ENCODE data around the gene NPIPB2. TPM values are rescaled to one million over a fixed set of nuclear protein-coding genes. Genes with fewer than 3 reads are reported as not detected.

The NPIPB2 gene
- total RNA-seq, 4 donors from 2014 or later, result 8.7 to 92.3 (median 25.2) TPM

DNA sequence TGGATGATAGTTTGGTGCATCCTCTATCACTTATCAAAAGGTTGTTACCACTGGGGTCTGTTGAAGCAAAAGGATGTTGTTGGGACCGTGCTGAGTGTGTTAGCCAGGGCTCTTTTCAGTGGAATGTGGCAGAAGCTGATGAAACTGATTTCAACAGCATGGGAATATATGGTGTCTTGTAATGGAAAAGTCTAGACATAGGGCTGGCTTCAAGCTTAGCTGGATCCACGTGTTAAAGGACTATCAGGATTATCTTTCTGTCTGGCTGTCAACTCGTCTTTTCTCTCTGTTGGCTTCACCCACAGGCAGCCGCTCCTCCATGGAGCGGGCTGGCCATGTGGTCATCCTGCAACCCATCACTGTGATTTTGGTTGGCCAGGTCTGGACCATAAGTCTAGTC lies 43.4 kb upstream of the NPIPB2 start:
- Histone ChIP-seq H3K4me3 (no peak overlapping the region), H3K27me3 (no peaks in the 10 kb centered on the region), H3K9me3 (no peaks in the 10 kb centered on the region), H3K27ac (no peak overlapping the region), H3K4me1 (no peaks in the 10 kb centered on the region), H3K36me3 (no peaks in the 10 kb centered on the region)
- 79 to 81% methylated on average over 2 to 4 of the region's 5 CpGs for WGBS, 2 donors (ENCODE audit: low coverage in 1 of 2)
- in situ Hi-C loops (cut with MboI; ENCODE audit: low pct_ligation_motif_present in 1 of 4, low pct_unique_long_range_greater_than_20kb in 1 of 4, low sequenced_read_pairs in 3 of 4) (no loop called here), intact Hi-C loops (cut with DNase I; ENCODE audit: low total_unique reads) (no loop called here)
- no peak for DNase-seq
- no peak for TF ChIP-seq POLR2A (IDR thresholded peaks at IDR 0.05)
- TF ChIP-seq POLR2AphosphoS5 (IDR thresholded peaks at IDR 0.05), result no peak
- no peak for TF ChIP-seq EP300 (IDR thresholded peaks at IDR 0.05; ENCODE audit: low read depth)
- TF ChIP-seq, protein P1, sequence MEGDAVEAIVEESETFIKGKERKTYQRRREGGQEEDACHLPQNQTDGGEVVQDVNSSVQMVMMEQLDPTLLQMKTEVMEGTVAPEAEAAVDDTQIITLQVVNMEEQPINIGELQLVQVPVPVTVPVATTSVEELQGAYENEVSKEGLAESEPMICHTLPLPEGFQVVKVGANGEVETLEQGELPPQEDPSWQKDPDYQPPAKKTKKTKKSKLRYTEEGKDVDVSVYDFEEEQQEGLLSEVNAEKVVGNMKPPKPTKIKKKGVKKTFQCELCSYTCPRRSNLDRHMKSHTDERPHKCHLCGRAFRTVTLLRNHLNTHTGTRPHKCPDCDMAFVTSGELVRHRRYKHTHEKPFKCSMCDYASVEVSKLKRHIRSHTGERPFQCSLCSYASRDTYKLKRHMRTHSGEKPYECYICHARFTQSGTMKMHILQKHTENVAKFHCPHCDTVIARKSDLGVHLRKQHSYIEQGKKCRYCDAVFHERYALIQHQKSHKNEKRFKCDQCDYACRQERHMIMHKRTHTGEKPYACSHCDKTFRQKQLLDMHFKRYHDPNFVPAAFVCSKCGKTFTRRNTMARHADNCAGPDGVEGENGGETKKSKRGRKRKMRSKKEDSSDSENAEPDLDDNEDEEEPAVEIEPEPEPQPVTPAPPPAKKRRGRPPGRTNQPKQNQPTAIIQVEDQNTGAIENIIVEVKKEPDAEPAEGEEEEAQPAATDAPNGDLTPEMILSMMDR (IDR thresholded peaks at IDR 0.05), result no peak

DNA sequence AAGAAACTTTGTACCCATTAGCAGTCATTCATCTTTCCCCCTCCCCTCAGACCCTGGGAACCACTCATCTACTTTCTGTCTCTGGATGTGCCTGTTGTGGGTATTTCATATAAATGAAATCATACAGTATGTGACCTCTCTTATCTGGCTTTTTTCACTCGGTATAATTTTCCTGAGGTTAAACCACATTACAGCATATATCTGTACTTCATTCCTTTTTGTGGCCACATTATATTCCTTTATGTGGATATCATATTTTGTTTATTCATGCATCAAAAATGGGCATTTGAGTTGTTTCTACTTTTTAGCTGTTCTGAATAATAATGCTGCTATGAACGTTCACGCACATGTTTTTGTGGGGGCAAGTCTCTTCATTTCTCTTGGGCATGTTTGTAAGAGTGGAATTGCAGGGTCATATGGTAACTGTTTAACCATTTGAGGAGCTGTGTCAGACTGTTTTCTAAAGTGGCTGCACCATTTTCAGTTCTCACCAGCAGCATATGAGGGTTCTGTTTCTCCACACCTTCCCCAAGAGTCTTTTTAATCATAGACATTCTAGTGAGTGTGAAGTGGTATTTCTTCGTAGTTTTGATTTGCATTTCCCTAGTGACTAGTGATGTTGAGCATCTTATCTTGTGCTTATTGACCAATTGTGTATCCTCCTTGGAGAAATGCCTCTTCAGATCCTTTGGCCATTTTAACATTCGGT lies 38.4 kb upstream of the NPIPB2 start:
- H3K27ac ChIP-seq, result no peak overlapping the region
- no peak for DNase-seq
- H3K4me1 ChIP-seq, result peaks cover 0 to 28% (median 21%) of the 10 kb centered on the region in 4 donors
- 75 to 79% methylated on average over 5 of the region's 5 CpGs for WGBS, 2 donors (ENCODE audit: low coverage in 1 of 2)
- no peak overlapping the region for H3K4me3 ChIP-seq
- in situ Hi-C loops (cut with MboI; ENCODE audit: low pct_ligation_motif_present in 1 of 4, low pct_unique_long_range_greater_than_20kb in 1 of 4, low sequenced_read_pairs in 3 of 4) (no loop called here), intact Hi-C loops (cut with DNase I; ENCODE audit: low total_unique reads) (no loop called here)
- H3K9me3 ChIP-seq, result no peaks in the 10 kb centered on the region
- no peak for TF ChIP-seq EP300 (IDR thresholded peaks at IDR 0.05; ENCODE audit: low read depth)
- TF ChIP-seq POLR2A (IDR thresholded peaks at IDR 0.05), result no peak
- TF ChIP-seq POLR2AphosphoS5 (IDR thresholded peaks at IDR 0.05), result no peak
- TF ChIP-seq, protein P1 (IDR thresholded peaks at IDR 0.05), result no peak
- no peaks in the 10 kb centered on the region for H3K36me3 ChIP-seq
- H3K27me3 ChIP-seq, result no peaks in the 10 kb centered on the region

DNA sequence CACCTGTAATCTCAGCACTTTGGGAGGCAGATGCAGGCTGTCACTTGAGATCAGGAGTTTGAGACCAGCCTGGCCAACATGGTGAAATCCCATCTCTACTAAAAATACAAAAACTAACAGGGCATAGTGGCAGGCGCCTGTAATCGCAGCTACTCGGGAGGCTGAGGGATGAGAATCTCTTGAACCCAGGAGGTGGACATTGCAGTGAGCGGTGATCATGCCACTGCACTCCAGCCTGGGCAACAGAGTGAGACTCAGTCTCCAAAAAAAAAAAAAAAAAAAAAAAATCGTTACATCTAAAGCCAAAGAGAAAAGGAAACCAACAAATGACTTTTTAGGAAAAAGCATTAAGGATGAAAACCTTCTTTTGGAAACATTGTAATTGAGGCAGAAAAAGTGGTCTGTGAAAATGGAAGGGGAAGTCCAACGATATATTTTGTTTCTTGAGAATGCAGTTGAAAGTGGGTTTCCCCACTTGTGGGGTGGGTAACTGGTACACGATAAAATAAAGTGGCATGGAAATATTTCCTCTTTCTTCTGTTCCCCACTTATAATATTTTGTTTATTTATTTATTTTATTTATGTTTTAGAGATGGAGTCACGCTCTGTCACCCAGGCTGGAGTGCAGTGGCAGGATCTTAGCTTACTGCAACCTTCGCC lies 37.3 kb upstream of the NPIPB2 start:
- Histone ChIP-seq H3K4me1 (peaks cover 0 to 28% (median 21%) of the 10 kb centered on the region in 4 donors), H3K9me3 (no peaks in the 10 kb centered on the region), H3K27ac (peak overlapping the region in 1 of 4 donors; percentile 92), H3K4me3 (no peak overlapping the region), H3K36me3 (no peaks in the 10 kb centered on the region), H3K27me3 (no peaks in the 10 kb centered on the region)
- intact Hi-C loops (cut with DNase I; ENCODE audit: low total_unique reads), result loop anchor here (5.0 kb wide), 1 partner anchor 62 kb away; the partner anchor contains the start of gene GSPT1
- TF ChIP-seq, protein P1 (IDR thresholded peaks at IDR 0.05), result no peak
- TF ChIP-seq POLR2A (IDR thresholded peaks at IDR 0.05) (no peak), EP300 (IDR thresholded peaks at IDR 0.05; ENCODE audit: low read depth) (no peak), POLR2AphosphoS5 (IDR thresholded peaks at IDR 0.05) (no peak)
- 78 to 82% methylated on average over 7 to 9 of the region's 9 CpGs for WGBS, 2 donors (ENCODE audit: low coverage in 1 of 2)
- no peak for DNase-seq
- in situ Hi-C loops (cut with MboI; ENCODE audit: low pct_ligation_motif_present in 1 of 4, low pct_unique_long_range_greater_than_20kb in 1 of 4, low sequenced_read_pairs in 3 of 4), result no loop called here

DNA sequence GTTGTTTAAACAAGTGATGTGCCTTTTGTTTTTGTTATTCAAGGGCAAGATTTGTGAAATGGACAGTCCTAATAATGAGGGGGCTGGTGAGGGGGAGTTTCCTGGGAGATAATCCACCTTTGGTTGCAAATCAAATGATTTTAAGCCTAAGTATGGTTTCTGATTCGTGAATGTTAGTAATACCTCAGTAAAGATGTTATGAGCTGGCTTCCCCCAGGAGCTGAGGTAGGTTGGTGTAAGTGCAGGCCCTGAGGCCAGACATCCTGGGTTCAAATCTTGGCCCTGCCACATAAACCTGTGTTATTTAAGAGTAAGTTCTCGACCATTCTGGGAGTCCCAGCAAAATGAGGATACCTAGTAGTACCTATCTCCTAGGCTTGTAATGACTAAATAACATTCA lies 36.2 kb upstream of the NPIPB2 start:
- Histone ChIP-seq H3K4me3 (peak overlapping the region in 1 of 4 donors; percentile 100), H3K36me3 (no peaks in the 10 kb centered on the region), H3K27ac (peak overlapping the region; percentile 85 to 95 (median 92)), H3K9me3 (no peaks in the 10 kb centered on the region), H3K27me3 (no peaks in the 10 kb centered on the region), H3K4me1 (peaks cover 0 to 28% (median 21%) of the 10 kb centered on the region in 4 donors)
- 66 to 83% methylated on average over 1 to 2 of the region's 2 CpGs for WGBS, 2 donors (ENCODE audit: low coverage in 1 of 2)
- intact Hi-C loops (cut with DNase I; ENCODE audit: low total_unique reads), result loop anchor here (5.0 kb wide), 1 partner anchor 61 kb away; the partner anchor contains the start of gene GSPT1
- DNase-seq, result no peak
- TF ChIP-seq POLR2AphosphoS5 (IDR thresholded peaks at IDR 0.05), result no peak
- TF ChIP-seq, protein P1 (IDR thresholded peaks at IDR 0.05), result no peak
- no peak for TF ChIP-seq EP300 (IDR thresholded peaks at IDR 0.05; ENCODE audit: low read depth)
- TF ChIP-seq POLR2A (IDR thresholded peaks at IDR 0.05), result no peak
- in situ Hi-C loops (cut with MboI; ENCODE audit: low pct_ligation_motif_present in 1 of 4, low pct_unique_long_range_greater_than_20kb in 1 of 4, low sequenced_read_pairs in 3 of 4), result no loop called here
